Gastrocnemius medialis (tissue), 4 donors: Measurements from ENCODE around the gene SNAI1.

ENCODE experiments used
- CTCF ChIP-seq, 5 experiments: fragments of 450-650 bp in 3 of 5; fragments of 200-600 bp in 2 of 5; sonication (generic) in 2 of 5; IDR thresholded peaks in 4 of 5; conservative IDR thresholded peaks in 1 of 5; 1 replicate in 4 of 5; 2 replicates in 1 of 5; pipeline ENCODE4 v1.5.1; 2016 to 2019; ENCODE audit warnings: antibody characterized with exemption in 5 of 5, mild to moderate bottlenecking in 3 of 5, moderate library complexity in 3 of 5
- POLR2A ChIP-seq, 2 donors: fragments of 450-650 bp; IDR thresholded peaks; one replicate each; pipeline ENCODE4 v1.6.1; 2017; ENCODE audit warnings: antibody characterized with exemption in 2 of 2, mild to moderate bottlenecking in 2 of 2, moderate library complexity in 2 of 2

- TF ChIP-seq CTCF (IDR thresholded peaks at IDR 0.05 in 4 of 5, conservative IDR thresholded peaks at IDR 0.05 in 1 of 5) (no peak), POLR2A (IDR thresholded peaks at IDR 0.05) (no peak)
Observed at GRCh38 chr20:49969234-49969633, 13.5 kb upstream of the SNAI1 start.
